ENCODE data around the gene DNAJC27.

DNA sequence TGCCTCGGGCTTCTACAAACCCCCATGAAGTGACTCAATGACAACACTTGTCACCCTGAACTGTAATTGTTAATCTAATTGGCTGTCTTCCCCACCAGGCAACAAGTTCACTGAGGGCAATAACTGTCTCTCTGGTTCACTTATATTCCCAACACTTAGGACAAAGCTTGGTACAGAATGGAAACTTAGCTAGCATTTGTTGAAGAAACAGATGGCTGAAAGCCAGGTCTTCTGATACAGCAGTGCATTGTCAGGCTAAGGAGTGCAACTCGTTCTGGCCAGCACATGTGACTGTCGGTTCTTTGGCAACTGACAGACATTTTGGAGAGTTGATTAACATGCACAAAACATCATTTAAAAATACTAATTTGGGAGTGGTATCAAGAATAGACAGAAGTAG lies 14.6 kb upstream of the DNAJC27 start:
- TF ChIP-seq, protein P1, sequence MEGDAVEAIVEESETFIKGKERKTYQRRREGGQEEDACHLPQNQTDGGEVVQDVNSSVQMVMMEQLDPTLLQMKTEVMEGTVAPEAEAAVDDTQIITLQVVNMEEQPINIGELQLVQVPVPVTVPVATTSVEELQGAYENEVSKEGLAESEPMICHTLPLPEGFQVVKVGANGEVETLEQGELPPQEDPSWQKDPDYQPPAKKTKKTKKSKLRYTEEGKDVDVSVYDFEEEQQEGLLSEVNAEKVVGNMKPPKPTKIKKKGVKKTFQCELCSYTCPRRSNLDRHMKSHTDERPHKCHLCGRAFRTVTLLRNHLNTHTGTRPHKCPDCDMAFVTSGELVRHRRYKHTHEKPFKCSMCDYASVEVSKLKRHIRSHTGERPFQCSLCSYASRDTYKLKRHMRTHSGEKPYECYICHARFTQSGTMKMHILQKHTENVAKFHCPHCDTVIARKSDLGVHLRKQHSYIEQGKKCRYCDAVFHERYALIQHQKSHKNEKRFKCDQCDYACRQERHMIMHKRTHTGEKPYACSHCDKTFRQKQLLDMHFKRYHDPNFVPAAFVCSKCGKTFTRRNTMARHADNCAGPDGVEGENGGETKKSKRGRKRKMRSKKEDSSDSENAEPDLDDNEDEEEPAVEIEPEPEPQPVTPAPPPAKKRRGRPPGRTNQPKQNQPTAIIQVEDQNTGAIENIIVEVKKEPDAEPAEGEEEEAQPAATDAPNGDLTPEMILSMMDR (IDR thresholded peaks at IDR 0.05), result no peak
- TF ChIP-seq POLR2A (IDR thresholded peaks at IDR 0.05) (no peak), POLR2AphosphoS5 (IDR thresholded peaks at IDR 0.05) (no peak), EP300 (IDR thresholded peaks at IDR 0.05) (no peak)

Measured in upper lobe of left lung (tissue), 4 donors.